Gastroesophageal sphincter (tissue), 4 donors: ENCODE data around the gene BAIAP2. TPM values are rescaled to one million over a fixed set of nuclear protein-coding genes. Genes with fewer than 3 reads are reported as not detected.

Source experiments
- ATAC-seq: fragments of 150-250 bp; one replicate; pipeline ENCODE4 v1.9.1; 2016; ENCODE audit warnings: mild to moderate bottlenecking, moderate library complexity
- H3K27ac ChIP-seq, 4 donors: fragments of 200-600 bp; sonication (generic) in 3 of 4; 1 replicate in 3 of 4; 2 replicates in 1 of 4; pipeline ENCODE4 v1.5.1; 2016 to 2019
- H3K27me3 ChIP-seq: fragments of 200-600 bp; sonication (generic); one replicate; pipeline ENCODE4 v1.5.1; 2019
- H3K36me3 ChIP-seq, 2 donors: fragments of 200-600 bp; sonication (generic); one replicate each; pipeline ENCODE4 v1.5.1; 2019; ENCODE audit warnings: control low read depth in 1 of 2
- H3K4me1 ChIP-seq, 3 donors: fragments of 200-600 bp; sonication (generic); 1 replicate in 2 of 3; 2 replicates in 1 of 3; pipeline ENCODE4 v1.5.1; 2016 to 2019; ENCODE audit warnings: control low read depth in 2 of 3
- H3K4me3 ChIP-seq, 2 donors: fragments of 200-600 bp; sonication (generic); one replicate each; pipeline ENCODE4 v1.5.1; 2019; ENCODE audit warnings: mild to moderate bottlenecking in 1 of 2, moderate library complexity in 1 of 2
- H3K9me3 ChIP-seq, 3 donors: fragments of 200-600 bp; sonication (generic); one replicate each; pipeline ENCODE4 v1.5.1; 2017 to 2019; ENCODE audit warnings: control low read depth in 2 of 3
- EP300 ChIP-seq: sonication (generic); formaldehyde crosslinking; IDR thresholded peaks from one replicate; pipeline ENCODE4 v1.6.1; 2017; ENCODE audit warnings: antibody characterized with exemption, mild to moderate bottlenecking
- POLR2A ChIP-seq, 2 donors: fragments of 450-650 bp; IDR thresholded peaks; one replicate each; pipeline ENCODE4 v1.6.1; 2017; ENCODE audit warnings: antibody characterized with exemption in 2 of 2, mild to moderate bottlenecking in 2 of 2, moderate library complexity in 1 of 2
- POLR2AphosphoS5 ChIP-seq: sonication (generic); formaldehyde crosslinking; IDR thresholded peaks from one replicate; pipeline ENCODE4 v1.6.1; 2017; ENCODE audit warnings: antibody characterized with exemption
- WGBS, 2 donors: methylation state at CpG; one replicate each; pipeline ENCODE4 v1.1.5; 2018; ENCODE audit warnings: low coverage in 1 of 2; 5-methylcytosine and 5-hydroxymethylcytosine counted together
- total RNA-seq, 4 donors: library from RNA; depleted of rRNA; stranded (reverse); fragments of >200 nt; gene quantifications; one replicate each; pipeline ENCODE4 v1.1.0, GENCODE V29; 2016
- TF ChIP-seq, protein P1 (sequence below), 4 experiments: fragments of 200-600 bp in 2 of 4; fragments of 450-650 bp in 2 of 4; sonication (generic) in 1 of 4; IDR thresholded peaks; one replicate each; pipeline ENCODE4 v1.5.1; 2017 to 2019; ENCODE audit warnings: antibody characterized with exemption in 4 of 4, mild to moderate bottlenecking in 2 of 4, moderate library complexity in 2 of 4

BAIAP2 gene
- total RNA-seq, 4 donors from 2014 or later: 32.7 to 54.9 (median 40.6) TPM

DNA sequence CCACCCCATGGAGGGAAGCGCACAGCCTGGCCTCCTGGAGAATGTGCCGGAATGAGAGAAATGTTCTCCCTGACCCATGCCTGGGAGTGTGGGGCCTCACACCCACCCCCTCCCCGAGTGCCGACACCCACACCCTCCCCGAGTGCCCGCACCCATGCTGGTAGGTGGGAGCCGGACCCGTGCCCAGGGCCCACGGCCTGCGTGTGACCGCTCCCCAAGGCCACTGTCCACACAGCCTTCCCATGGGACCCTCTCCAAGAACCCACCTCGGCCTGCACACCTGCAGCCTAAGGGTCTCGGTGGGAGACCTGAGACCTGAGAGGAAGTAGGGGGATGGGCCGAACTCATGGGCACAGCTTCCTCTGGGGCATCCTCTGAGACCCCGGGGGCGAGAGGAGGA is 127.0 kb downstream of the BAIAP2 start:
- no CpG with 5 or more reads among the region's 16 CpGs for WGBS, 2 donors
- Histone ChIP-seq H3K27ac (no peak overlapping the region), H3K9me3 (no peaks in the 10 kb centered on the region), H3K4me1 (peaks cover 0 to 36% (median 11%) of the 10 kb centered on the region in 3 donors), H3K4me3 (no peak overlapping the region), H3K27me3 (peaks cover 14% of the 10 kb centered on the region), H3K36me3 (no peaks in the 10 kb centered on the region)
- no peak for ATAC-seq
- TF ChIP-seq, protein P1, sequence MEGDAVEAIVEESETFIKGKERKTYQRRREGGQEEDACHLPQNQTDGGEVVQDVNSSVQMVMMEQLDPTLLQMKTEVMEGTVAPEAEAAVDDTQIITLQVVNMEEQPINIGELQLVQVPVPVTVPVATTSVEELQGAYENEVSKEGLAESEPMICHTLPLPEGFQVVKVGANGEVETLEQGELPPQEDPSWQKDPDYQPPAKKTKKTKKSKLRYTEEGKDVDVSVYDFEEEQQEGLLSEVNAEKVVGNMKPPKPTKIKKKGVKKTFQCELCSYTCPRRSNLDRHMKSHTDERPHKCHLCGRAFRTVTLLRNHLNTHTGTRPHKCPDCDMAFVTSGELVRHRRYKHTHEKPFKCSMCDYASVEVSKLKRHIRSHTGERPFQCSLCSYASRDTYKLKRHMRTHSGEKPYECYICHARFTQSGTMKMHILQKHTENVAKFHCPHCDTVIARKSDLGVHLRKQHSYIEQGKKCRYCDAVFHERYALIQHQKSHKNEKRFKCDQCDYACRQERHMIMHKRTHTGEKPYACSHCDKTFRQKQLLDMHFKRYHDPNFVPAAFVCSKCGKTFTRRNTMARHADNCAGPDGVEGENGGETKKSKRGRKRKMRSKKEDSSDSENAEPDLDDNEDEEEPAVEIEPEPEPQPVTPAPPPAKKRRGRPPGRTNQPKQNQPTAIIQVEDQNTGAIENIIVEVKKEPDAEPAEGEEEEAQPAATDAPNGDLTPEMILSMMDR (IDR thresholded peaks at IDR 0.05): no peak
- TF ChIP-seq EP300 (no peak), POLR2A (IDR thresholded peaks at IDR 0.05) (no peak), POLR2AphosphoS5 (no peak)

DNA sequence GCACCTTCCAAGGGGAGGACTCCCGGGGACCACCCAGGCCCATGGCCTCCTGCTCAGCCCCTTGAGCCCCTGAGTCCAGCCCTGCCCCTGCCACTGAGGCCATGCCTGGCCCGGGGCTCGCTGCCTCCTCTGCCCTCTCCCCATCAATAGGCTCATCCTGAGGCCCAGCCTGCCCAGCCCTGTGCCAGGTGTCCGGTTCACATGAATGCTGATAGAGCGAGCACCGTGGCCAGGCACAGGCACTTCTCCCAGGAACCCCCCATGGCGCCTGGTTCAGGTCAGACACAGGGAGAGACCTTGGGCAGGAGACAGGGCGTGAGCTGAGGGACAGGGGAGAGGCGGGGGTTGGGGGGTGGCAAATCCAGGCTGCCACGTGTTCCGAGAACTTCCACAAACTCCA is 127.5 kb downstream of the BAIAP2 start:
- no peak for ATAC-seq
- TF ChIP-seq POLR2A (IDR thresholded peaks at IDR 0.05) (no peak), POLR2AphosphoS5 (no peak), EP300 (no peak)
- TF ChIP-seq, protein P1 (IDR thresholded peaks at IDR 0.05): no peak
- Histone ChIP-seq H3K9me3 (no peaks in the 10 kb centered on the region), H3K27ac (no peak overlapping the region), H3K4me1 (peaks cover 0 to 37% (median 11%) of the 10 kb centered on the region in 3 donors), H3K4me3 (no peak overlapping the region), H3K36me3 (no peaks in the 10 kb centered on the region), H3K27me3 (peaks cover 17% of the 10 kb centered on the region)
- WGBS, 2 donors: no CpG with 5 or more reads among the region's 11 CpGs

DNA sequence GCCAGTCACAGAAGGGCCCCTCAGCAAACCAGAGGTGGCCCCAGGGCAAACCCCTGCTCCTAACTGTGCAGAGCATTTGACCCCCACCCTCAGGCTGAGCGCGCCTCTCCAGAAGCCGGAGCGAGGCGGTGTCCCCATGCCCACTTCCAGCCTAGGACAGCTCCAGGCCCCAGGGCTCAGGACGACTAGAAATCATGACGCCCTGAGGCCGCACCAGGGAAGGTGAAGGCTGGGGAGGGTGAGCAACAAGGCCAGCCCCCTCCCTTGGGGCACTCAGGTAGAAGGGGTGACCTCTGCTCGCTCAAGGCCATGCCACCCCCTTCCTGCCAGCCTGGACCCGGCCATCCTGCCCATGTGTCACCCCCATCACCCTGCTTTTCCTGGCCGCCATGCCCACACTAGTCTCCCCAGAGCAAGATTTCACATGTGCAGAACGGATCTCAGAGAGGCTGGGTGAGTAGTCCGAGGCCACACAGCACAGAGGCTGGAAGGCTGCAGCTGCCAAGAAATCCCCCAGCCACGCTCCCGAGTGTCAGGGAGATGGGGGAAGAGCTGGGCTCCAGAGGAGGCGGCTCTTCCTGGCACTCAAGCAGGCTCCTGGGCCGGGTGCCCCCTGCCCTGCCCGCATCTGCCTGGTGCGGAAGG is 128.2 kb downstream of the BAIAP2 start:
- peaks cover 0 to 37% (median 11%) of the 10 kb centered on the region in 3 donors for H3K4me1 ChIP-seq
- TF ChIP-seq, protein P1 (IDR thresholded peaks at IDR 0.05): no peak
- TF ChIP-seq EP300 (no peak), POLR2A (IDR thresholded peaks at IDR 0.05) (no peak), POLR2AphosphoS5 (no peak)
- peaks cover 19% of the 10 kb centered on the region for H3K27me3 ChIP-seq
- no peak overlapping the region for H3K4me3 ChIP-seq
- no peaks in the 10 kb centered on the region for H3K9me3 ChIP-seq
- no peak for ATAC-seq
- 80% methylated on average over 1 of the region's 19 CpGs; no CpG with 5 or more reads in 1 of the 2 donors for WGBS, 2 donors
- no peaks in the 10 kb centered on the region for H3K36me3 ChIP-seq
- no peak overlapping the region for H3K27ac ChIP-seq

DNA sequence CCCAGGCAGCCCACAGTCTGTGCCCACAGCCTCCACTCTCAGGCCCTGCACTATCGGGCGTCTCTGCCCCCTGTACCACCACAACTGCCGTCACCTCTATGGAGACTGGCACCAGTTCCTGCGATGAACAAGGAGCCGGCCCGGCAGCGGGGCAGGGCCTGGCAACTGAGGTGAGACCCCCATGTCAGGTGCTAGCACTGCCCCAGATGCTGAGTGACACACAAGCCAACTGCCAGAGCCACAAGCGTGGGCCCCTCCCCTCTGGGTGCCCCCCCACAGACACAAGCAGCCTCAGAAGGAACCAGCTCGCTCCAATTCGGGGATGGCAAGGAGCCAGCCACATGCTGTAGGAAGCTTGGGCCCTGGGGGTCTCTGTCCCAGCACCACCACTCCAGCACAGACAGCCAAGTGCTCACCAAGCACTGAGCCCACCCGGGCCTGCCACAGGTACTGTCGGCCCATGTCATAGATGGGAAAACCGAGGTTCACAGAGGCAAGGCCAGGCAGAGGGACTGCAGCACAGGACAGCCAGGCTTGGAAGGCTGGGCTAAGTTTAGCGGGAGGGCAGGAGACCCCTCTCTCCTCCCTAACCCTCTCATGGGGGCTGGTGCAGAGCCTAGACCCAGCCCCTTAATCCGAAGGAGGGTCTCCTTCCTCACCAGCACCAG is 128.9 kb downstream of the BAIAP2 start:
- no peak for ATAC-seq
- H3K27ac ChIP-seq: peak overlapping the region in 2 of 4 donors; percentile 62 to 72
- no peaks in the 10 kb centered on the region for H3K36me3 ChIP-seq
- no peak overlapping the region for H3K4me3 ChIP-seq
- H3K9me3 ChIP-seq: no peaks in the 10 kb centered on the region
- 100% methylated on average over 1 of the region's 15 CpGs; no CpG with 5 or more reads in 1 of the 2 donors for WGBS, 2 donors
- TF ChIP-seq, protein P1 (IDR thresholded peaks at IDR 0.05): no peak
- TF ChIP-seq POLR2AphosphoS5 (no peak), EP300 (no peak), POLR2A (IDR thresholded peaks at IDR 0.05) (no peak)
- peaks cover 0 to 37% (median 11%) of the 10 kb centered on the region in 3 donors for H3K4me1 ChIP-seq
- peaks cover 19% of the 10 kb centered on the region for H3K27me3 ChIP-seq
